Sigmoid colon (tissue), 7 donors: ENCODE results near the gene DLGAP3. TPM values are rescaled to one million over a fixed set of nuclear protein-coding genes. Genes with fewer than 3 reads are reported as not detected.

Experiments
- DNase-seq: peaks from one replicate; pipeline ENCODE4 v3.0.0-alpha.2; 2019
- H3K27ac ChIP-seq, 4 donors: fragments of 200-600 bp; sonication (generic); one replicate each; pipeline ENCODE4 v1.5.1; 2016 to 2019; ENCODE audit warnings: mild to moderate bottlenecking in 1 of 4
- H3K27me3 ChIP-seq, 3 donors: fragments of 200-600 bp; sonication (generic); one replicate each; pipeline ENCODE4 v1.5.1; 2019; ENCODE audit warnings: mild to moderate bottlenecking in 1 of 3
- H3K36me3 ChIP-seq, 4 donors: fragments of 200-600 bp; sonication (generic); one replicate each; pipeline ENCODE4 v1.5.1; 2016 to 2019
- H3K4me1 ChIP-seq, 4 donors: fragments of 200-600 bp; sonication (generic); one replicate each; pipeline ENCODE4 v1.5.1; 2017 to 2019
- H3K4me3 ChIP-seq, 4 donors: fragments of 200-600 bp; sonication (generic); one replicate each; pipeline ENCODE4 v1.5.1; 2017 to 2019; ENCODE audit warnings: mild to moderate bottlenecking in 2 of 4, moderate library complexity in 1 of 4
- H3K9me3 ChIP-seq, 4 donors: fragments of 200-600 bp in 3 of 4; sonication (generic) in 3 of 4; one replicate each; pipeline versions ENCODE4 v1.5.1 to v1.6.1; 2013 to 2019
- CTCF ChIP-seq, 4 experiments: fragments of 450-650 bp in 3 of 4; fragments of 200-600 bp in 1 of 4; IDR thresholded peaks; one replicate each; pipeline ENCODE4 v1.5.1; 2016 to 2019; ENCODE audit warnings: antibody characterized with exemption in 4 of 4, mild to moderate bottlenecking in 3 of 4, moderate library complexity in 2 of 4
- EP300 ChIP-seq, 4 donors: sonication (generic); formaldehyde crosslinking; IDR thresholded peaks; one replicate each; pipeline ENCODE4 v1.6.1; 2017; ENCODE audit warnings: antibody characterized with exemption in 4 of 4
- POLR2A ChIP-seq, 2 donors: fragments of 450-650 bp; IDR thresholded peaks; one replicate each; pipeline ENCODE4 v1.6.1; 2016; ENCODE audit warnings: antibody characterized with exemption in 2 of 2, mild to moderate bottlenecking in 2 of 2, moderate library complexity in 2 of 2
- POLR2AphosphoS5 ChIP-seq, 4 donors: sonication (generic); formaldehyde crosslinking; IDR thresholded peaks; one replicate each; pipeline ENCODE4 v1.6.1; 2017; ENCODE audit warnings: antibody characterized with exemption in 4 of 4
- WGBS, 2 donors: extraction: QIAGEN DNeasy Blood & Tissue Kit; methylation state at CpG; one replicate each; pipeline ENCODE4 v1.1.7; 2013; 5-methylcytosine and 5-hydroxymethylcytosine counted together
- intact Hi-C: fragments of 100-400 bp; cut with DNase I; formaldehyde crosslinking; loops from one replicate; pipeline ENCODE4 v1.15.1; 2023
- polyA plus RNA-seq, 3 donors: library from polyadenylated mRNA; stranded (reverse); fragments of 200-250 nt; gene quantifications; one replicate each; pipeline ENCODE4 v1.2.3, GENCODE V29; 2013
- total RNA-seq, 4 donors: library from RNA; depleted of rRNA; stranded (reverse); fragments of >200 nt; gene quantifications; one replicate each; pipeline ENCODE4 v1.1.0, GENCODE V29; 2016
- donor health status: healthy with polysubstance abuse.
- donor health status: Bipolar disorder and iron deficiency.
- donor health status: healthy.

The DLGAP3 gene
- total and polyA plus RNA-seq, 7 donors: 0.36 to 0.68 (median 0.55) TPM; not detected in 2

- no peak overlapping the region for H3K27ac ChIP-seq
Measured at GRCh38 chr1:34904236-34905097, 25.0 kb downstream of the DLGAP3 start.

GRCh38 chr1:34901919-34902318 is 27.5 kb downstream of the DLGAP3 start:
- no peak for DNase-seq
- no peak overlapping the region for H3K4me3 ChIP-seq
- TF ChIP-seq POLR2A (IDR thresholded peaks at IDR 0.05) (no peak), CTCF (IDR thresholded peaks at IDR 0.05) (no peak), EP300 (IDR thresholded peaks at IDR 0.05) (no peak), POLR2AphosphoS5 (IDR thresholded peaks at IDR 0.05) (no peak)
- no peak overlapping the region for H3K27ac ChIP-seq
- intact Hi-C loops: no loop called here
- H3K27me3 ChIP-seq: no peaks in the 10 kb centered on the region
- WGBS, 2 donors: 66 to 74% methylated on average over 7 of the region's 7 CpGs
- no peaks in the 10 kb centered on the region for H3K9me3 ChIP-seq
- no peaks in the 10 kb centered on the region for H3K36me3 ChIP-seq
- H3K4me1 ChIP-seq: no peaks in the 10 kb centered on the region

More at GRCh38 chr1:34904236-34905097, 25.0 kb downstream of the DLGAP3 start:
- Histone ChIP-seq H3K4me3 (no peak overlapping the region), H3K36me3 (no peaks in the 10 kb centered on the region), H3K27me3 (no peaks in the 10 kb centered on the region), H3K4me1 (no peaks in the 10 kb centered on the region), H3K9me3 (no peaks in the 10 kb centered on the region)
- DNase-seq: no peak
- TF ChIP-seq EP300 (IDR thresholded peaks at IDR 0.05) (no peak), POLR2A (IDR thresholded peaks at IDR 0.05) (no peak)
- 89 to 92% methylated on average over 33 of the region's 33 CpGs for WGBS, 2 donors
- intact Hi-C loops: no loop called here

- 73 to 74% methylated on average over 13 of the region's 13 CpGs for WGBS, 2 donors
- TF ChIP-seq POLR2AphosphoS5 (IDR thresholded peaks at IDR 0.05) (no peak), EP300 (IDR thresholded peaks at IDR 0.05) (no peak), POLR2A (IDR thresholded peaks at IDR 0.05) (no peak), CTCF (IDR thresholded peaks at IDR 0.05) (no peak)
- intact Hi-C loops: no loop called here
- no peaks in the 10 kb centered on the region for H3K4me1 ChIP-seq
- H3K27ac ChIP-seq: no peak overlapping the region
- no peaks in the 10 kb centered on the region for H3K9me3 ChIP-seq
- no peak for DNase-seq
- H3K4me3 ChIP-seq: no peak overlapping the region
- H3K27me3 ChIP-seq: no peaks in the 10 kb centered on the region
- no peaks in the 10 kb centered on the region for H3K36me3 ChIP-seq
Measured at GRCh38 chr1:34900775-34901502, 28.5 kb downstream of the DLGAP3 start.

GRCh38 chr1:34899906-34900305 is 29.5 kb downstream of the DLGAP3 start:
- 93 to 95% methylated on average over 16 of the region's 16 CpGs for WGBS, 2 donors
- Histone ChIP-seq H3K36me3 (no peaks in the 10 kb centered on the region), H3K27ac (no peak overlapping the region), H3K9me3 (no peaks in the 10 kb centered on the region), H3K4me3 (no peak overlapping the region), H3K4me1 (no peaks in the 10 kb centered on the region), H3K27me3 (no peaks in the 10 kb centered on the region)
- no peak for DNase-seq
- intact Hi-C loops: no loop called here
- TF ChIP-seq CTCF (IDR thresholded peaks at IDR 0.05) (no peak), POLR2AphosphoS5 (IDR thresholded peaks at IDR 0.05) (no peak), POLR2A (IDR thresholded peaks at IDR 0.05) (no peak), EP300 (IDR thresholded peaks at IDR 0.05) (no peak)

DNA sequence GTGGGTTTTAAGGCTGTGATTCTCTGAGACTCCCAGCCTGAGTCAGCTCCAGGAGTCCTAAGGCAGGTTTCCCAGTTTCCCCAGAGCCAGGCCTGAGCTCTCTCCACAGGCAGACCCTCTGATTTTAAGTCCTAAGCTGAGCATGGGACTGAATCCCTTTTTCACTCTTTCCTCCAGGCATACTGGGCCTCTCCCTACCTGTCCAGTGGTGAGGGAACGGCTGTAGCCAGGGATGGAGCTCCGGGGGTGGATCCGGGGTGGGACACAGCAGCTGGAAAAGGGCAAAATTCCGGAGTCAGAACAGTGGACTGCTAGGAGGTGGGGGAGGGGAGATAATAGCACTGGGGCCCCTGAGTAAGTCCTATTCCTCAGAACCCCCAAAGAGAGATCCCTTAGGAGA is 30.0 kb downstream of the DLGAP3 start:
- WGBS, 2 donors: 83 to 90% methylated on average over 4 of the region's 4 CpGs
- no peaks in the 10 kb centered on the region for H3K9me3 ChIP-seq
- intact Hi-C loops: no loop called here
- H3K4me3 ChIP-seq: no peak overlapping the region
- DNase-seq: no peak
- H3K36me3 ChIP-seq: no peaks in the 10 kb centered on the region
- H3K4me1 ChIP-seq: no peaks in the 10 kb centered on the region
- no peak overlapping the region for H3K27ac ChIP-seq
- TF ChIP-seq CTCF (IDR thresholded peaks at IDR 0.05) (no peak), POLR2A (IDR thresholded peaks at IDR 0.05) (no peak), EP300 (IDR thresholded peaks at IDR 0.05) (no peak), POLR2AphosphoS5 (IDR thresholded peaks at IDR 0.05) (no peak)
- no peaks in the 10 kb centered on the region for H3K27me3 ChIP-seq
